Epithelial cell of proximal tubule (primary cell): ENCODE results near the gene AJUBA. TPM values are rescaled to one million over a fixed set of nuclear protein-coding genes. Genes with fewer than 3 reads are reported as not detected.

ENCODE experiments used
- DNase-seq: peaks from one replicate; pipeline ENCODE4 v3.0.0-alpha.2; 2011; ENCODE audit warnings: low read depth
- H3K4me3 ChIP-seq: 2 replicates; pipeline ENCODE4 v1.5.1; 2011; ENCODE audit warnings: low read depth, mild to moderate bottlenecking, low read length
- total RNA-seq: library from RNA; depleted of rRNA; stranded (reverse); fragments of >200 nt; gene quantifications from 2 replicates; pipeline ENCODE4 v1.2.3, GENCODE V29; 2015
- TF ChIP-seq, protein P1 (sequence below): conservative IDR thresholded peaks from 2 replicates; pipeline ENCODE4 v1.5.1; 2012; ENCODE audit warnings: low read depth, mild to moderate bottlenecking, low read length

AJUBA gene
- total RNA-seq, 1 donor from 2014 or later = 63.2 TPM

- DNase-seq = no peak
- TF ChIP-seq, protein P1, sequence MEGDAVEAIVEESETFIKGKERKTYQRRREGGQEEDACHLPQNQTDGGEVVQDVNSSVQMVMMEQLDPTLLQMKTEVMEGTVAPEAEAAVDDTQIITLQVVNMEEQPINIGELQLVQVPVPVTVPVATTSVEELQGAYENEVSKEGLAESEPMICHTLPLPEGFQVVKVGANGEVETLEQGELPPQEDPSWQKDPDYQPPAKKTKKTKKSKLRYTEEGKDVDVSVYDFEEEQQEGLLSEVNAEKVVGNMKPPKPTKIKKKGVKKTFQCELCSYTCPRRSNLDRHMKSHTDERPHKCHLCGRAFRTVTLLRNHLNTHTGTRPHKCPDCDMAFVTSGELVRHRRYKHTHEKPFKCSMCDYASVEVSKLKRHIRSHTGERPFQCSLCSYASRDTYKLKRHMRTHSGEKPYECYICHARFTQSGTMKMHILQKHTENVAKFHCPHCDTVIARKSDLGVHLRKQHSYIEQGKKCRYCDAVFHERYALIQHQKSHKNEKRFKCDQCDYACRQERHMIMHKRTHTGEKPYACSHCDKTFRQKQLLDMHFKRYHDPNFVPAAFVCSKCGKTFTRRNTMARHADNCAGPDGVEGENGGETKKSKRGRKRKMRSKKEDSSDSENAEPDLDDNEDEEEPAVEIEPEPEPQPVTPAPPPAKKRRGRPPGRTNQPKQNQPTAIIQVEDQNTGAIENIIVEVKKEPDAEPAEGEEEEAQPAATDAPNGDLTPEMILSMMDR = peak; percentile 94
- no peak overlapping the region for H3K4me3 ChIP-seq
Measured at GRCh38 chr14:22986508-22987054, 4.2 kb upstream of the AJUBA start.

- no peak overlapping the region for H3K4me3 ChIP-seq
- no peak for DNase-seq
- TF ChIP-seq, protein P1 = no peak
Measured at GRCh38 chr14:22985894-22986507, 3.6 kb upstream of the AJUBA start.

DNA sequence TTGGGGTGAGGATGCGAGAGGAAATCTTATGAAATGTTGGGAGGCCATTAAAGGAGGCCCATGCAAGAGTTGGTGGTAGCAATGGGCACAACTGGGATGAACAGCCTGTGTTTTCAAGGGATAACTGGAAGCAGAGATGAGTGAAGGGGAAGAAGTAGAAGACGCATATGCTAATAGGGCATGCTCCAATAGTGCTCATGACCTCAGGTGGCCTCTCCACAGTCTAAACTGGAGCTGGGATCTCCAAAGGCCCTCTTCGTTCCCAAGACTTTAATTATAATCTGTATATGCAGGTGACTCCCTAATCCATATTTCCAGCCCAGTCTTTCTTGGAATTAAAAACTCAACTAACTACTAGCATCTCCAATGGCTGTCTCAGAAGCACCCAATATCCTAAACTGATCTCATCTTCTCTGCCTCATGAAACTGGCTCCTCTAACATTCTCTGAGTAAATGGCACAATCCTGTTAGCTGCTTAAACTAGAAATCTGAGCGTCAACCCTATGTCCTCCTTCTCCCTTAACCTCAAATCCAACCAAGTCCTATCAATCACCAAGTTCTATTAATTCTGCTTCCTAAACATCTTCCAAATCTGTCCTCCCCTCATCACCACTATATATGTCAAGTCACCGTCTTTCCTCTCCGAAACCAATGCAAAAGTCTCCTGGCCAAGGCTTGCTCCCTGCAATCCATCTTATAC lies 2.8 kb upstream of the AJUBA start:
- no peak overlapping the region for H3K4me3 ChIP-seq
- no peak for DNase-seq
- TF ChIP-seq, protein P1 = no peak

DNA sequence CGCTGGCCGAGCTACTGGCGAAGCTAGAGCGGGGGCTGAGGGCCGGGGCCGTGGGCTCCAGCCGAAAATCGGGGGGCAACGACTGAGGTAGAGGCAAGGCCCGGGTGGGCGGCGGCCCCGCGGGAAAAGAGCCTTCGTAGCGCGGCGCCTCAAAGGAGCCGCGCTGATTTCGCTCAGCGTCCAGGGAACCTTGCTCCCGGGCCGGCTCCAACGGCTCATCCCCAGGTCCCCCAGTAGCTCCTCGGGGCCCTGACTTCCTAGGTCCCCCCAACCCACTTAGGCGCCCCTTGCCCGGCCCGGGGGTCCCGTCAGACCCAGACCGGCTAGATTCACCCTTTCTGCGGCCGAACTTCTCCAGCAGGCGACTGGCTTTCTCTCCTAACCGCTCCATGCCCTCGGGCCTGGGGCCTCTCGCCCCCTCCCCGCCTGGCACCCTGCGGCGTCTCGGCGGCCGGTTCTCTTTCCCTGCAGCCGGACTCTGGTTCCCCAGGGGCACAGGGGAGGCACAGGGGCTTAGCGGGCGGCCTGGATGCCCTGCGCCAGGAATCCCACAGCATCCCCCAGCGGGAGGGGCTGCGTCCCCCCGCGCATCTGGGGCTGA lies 375 bp downstream of the AJUBA start:
- TF ChIP-seq, protein P1 = no peak
- no peak for DNase-seq
- H3K4me3 ChIP-seq = peak overlapping the region; percentile 93

- no peak for DNase-seq
- peak overlapping the region; percentile 93 for H3K4me3 ChIP-seq
- TF ChIP-seq, protein P1 = no peak
Measured at GRCh38 chr14:22981090-22981875, 1.1 kb downstream of the AJUBA start.

DNA sequence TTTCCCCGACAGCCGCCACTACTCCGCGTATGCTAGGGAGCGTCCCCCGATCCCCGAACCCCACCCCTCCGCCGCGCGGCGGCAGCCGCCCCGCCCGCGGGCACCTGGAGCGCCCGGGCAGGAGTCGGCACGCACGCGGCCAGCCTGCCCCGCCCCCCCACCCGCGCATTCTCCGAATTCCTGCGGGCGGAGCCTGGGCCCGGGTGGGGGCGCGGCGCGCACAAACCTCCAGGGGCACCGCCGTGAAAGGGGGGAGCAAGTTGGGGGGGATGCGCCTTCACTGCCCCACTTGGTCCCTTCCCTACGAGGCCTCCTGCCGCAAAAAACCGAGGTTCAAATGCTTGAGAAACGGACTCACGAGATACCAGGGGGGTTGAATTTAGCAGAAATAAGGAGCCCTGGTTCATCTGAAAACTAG lies 1.7 kb downstream of the AJUBA start:
- TF ChIP-seq, protein P1 = no peak
- H3K4me3 ChIP-seq = peak overlapping the region; percentile 93
- no peak for DNase-seq
